Stimulated activated CD4-positive, alpha-beta T cell treated with anti-CD3 and anti-CD28 coated beads, Interleukin-15, amount 100 ng/mL, for 1 hour (primary cell): ENCODE data around the gene MTRF1L.
A peak's percentile ranks its signal among the peaks of the same experiment; 100 is the strongest.
"Not testable (repeated sequence)": the region's sequence is repeated elsewhere in the genome, so short reads cannot be mapped to it uniquely, and the experiment has no call there.

Source experiments
- DNase-seq, 2 donors: peaks; one replicate each; pipeline ENCODE4 v3.0.0-alpha.2; 2020; ENCODE audit warnings: low read depth in 1 of 2, low spot score in 1 of 2

The MTRF1L gene

DNA sequence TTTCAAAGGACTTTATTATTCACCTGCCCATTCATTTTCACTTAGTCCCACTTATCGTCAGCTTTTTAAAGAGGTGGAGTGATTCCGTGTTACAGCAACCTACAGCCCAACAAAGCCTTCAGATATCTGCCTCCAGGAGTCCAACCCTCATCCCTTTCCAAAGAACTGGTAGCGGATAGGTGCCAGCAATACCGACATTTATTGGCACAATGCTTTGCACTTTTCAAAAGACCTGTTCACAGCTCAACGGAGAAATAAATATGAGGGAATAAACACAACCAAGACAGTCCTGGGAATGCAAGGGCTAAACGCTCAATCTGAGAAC, 819 bp upstream of the MTRF1L start:
- DNase-seq: no peak

DNA sequence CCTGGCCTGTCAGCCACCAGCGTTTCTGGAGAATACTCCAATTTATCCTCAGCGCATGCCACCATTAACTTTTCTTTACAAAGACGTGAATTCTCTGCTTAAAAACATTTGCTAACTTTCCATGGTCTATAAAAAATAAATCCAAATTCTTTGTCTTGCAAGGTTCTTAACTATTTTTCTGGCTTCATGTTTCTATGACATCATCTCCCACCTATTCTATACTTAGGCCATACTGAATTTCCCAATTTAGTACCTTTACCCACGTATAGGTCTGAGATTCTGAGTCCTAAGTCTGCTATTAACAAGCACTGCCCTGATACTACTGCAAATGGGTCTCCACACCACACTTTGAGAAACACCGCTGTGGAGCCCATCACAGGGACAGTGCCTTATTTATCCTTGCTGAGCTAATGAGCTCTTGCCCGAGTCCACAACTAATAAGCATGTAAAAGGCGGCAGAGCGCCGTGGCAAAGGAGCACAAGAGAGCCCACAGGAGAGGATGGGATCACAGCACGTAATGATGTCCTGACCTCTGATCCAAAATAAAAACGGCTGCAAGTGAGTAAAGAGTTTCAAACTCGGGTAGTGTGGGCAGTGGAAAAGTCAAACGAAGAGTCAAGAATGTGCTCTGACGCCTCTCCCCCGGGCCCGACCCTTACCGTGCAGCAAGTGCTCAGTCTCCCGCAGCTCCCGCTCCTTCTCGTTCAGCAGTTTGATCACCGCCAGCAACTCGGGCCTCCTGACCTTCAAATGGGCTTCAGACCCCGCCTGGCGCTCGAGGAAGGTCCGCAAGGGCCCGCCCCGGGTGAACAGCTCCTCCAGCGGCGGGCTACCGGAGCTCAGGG, 519 bp downstream of the MTRF1L start:
- DNase-seq: no peak

DNA sequence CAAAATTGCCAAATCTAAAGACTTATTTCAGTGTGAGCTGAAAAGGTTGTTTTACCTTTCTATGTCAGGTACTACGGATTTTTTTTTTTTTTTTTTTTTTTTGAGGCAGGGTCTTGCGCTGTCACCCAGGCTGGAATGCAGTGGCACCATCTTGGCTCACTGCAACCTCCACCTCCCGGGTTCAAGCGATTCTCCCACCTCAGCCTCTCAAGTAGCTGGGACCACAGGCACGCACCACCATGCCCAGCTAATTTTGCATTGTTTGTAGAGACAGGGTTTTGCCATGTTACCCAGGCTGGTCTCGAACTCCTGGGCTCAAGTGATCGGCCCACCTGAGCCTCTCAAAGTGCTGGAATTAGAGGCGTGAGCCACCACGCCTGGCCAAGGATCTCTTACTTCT, 1.7 kb downstream of the MTRF1L start:
- not testable (repeated sequence) for DNase-seq

DNA sequence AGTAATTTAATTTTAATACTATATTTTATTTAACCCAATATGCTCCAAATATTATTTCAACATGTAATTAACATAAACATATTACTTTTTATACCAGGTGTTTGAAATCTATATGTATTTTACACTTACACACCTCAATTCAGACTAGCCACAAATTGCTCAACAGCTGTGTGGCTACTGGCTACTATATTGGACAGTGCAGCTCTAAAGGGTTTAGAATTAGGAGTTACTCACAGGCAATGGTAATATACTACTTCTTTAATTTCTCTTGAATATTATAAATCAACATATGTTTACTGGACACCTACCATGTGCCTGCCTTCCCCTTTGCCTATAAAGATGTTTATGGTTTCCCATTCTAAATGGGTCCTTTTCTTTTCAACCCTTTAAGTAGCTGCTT, 2.3 kb downstream of the MTRF1L start:
- no peak for DNase-seq

DNA sequence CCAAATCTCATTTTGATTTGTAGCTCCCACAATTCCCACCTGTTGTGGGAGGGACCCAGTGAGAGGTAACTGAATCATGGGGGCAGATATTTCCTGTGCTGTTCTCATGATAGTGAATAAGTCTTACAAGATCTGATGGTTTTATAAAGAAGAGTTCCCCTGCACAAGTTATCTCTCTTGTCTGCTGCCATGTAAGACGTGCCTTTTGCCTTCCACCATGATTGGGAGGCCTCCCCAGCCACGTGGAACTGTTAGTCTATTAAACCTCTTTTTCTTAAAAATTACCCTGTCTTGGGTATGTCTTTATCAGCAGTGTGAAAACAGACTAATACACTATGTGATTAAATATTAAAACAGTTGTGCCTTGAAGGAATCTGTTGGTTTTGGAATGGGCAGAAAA, 3.0 kb downstream of the MTRF1L start:
- not testable (repeated sequence) for DNase-seq

DNA sequence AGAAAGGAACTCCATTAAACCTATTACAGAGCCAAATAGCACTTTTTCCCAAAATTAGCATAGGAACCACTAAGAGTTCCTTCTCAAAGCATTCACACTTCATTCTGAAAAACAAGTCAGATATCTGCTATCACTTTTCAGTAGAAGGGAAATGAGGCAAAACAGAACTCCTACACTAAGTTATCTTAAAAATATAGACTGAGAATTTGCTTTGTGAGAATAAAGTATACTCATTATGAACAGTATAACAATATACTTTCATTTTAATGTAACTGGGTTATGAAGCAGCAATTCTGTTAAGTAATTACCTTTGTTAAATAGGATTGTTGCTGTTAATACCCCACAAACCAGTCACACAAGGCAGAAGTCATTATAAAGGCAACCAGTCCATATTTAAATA, 8.7 kb downstream of the MTRF1L start:
- no peak for DNase-seq

DNA sequence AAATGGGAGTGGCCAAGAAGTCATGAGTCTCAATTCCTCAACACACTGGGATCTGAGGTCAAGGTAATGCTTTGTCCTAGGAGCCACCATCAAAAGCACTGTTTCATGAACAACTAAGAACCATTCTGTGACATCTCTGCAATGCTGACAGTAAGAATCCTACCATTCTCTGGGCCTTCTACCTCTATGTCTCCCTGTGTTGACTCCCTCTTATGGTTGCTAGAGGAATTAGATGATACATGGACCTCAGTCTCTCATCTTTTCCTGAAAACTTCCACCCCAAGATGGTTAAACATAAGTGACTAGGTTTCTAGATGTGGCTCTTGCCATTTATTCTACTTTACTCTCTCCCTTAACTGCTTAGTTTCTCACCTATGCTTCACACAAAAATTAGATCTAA, 9.1 kb downstream of the MTRF1L start:
- DNase-seq: no peak

DNA sequence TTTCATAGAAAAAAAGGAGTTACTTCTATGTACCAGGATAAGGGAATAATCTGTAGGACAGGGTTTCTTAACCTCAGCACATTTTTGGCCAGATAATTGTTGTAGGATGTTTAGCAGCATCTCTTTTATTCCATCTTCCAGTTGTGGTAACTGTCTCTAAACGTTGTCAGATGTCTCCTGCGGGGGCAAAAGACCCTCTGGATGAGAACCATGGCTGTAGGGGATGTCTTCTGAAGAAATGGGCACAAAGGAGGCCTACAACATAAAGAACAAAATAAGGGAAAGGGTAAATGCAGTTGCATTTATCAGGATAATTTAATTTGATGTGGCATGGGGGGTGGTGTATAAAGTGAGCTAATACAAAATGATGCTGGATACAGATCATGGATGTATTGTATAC, 15.5 kb downstream of the MTRF1L start:
- no peak for DNase-seq

DNA sequence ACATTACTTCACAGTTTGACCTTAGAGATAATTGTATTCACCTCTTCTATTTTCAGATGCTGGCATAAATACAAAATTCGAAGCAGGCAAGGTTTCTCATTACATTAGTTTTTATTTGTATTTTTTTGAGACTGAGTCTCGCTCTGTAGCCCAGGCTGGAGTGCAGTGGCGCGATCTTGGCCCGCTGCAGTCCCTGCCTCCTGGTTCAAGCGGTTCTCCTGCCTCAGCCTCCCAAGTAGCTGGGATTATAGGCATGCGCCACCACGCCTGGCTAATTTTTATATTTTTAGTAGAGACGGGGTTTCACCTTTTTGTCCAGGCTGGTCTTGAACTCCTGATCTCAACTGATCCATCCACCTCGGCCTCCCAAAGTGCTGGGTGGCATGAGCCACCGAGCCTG, 17.2 kb downstream of the MTRF1L start:
- not testable (repeated sequence) for DNase-seq

DNA sequence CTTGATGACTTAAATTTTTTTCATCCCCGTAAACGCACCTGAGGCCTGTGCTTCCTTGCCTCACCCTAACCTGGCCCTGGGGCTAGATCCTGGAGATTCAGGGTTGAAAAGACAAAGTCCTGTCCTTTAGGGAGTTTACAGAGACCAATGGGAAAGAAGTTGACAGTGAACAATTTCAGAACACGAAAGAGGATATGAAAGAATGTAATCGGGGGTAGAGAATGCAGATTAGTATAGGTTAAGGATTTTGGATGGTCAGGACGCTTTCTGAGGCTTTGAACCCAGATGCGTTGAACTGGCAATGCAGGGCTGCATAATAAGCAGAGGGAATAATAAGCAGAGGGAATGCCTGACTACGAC, 18.0 kb downstream of the MTRF1L start:
- DNase-seq: no peak

DNA sequence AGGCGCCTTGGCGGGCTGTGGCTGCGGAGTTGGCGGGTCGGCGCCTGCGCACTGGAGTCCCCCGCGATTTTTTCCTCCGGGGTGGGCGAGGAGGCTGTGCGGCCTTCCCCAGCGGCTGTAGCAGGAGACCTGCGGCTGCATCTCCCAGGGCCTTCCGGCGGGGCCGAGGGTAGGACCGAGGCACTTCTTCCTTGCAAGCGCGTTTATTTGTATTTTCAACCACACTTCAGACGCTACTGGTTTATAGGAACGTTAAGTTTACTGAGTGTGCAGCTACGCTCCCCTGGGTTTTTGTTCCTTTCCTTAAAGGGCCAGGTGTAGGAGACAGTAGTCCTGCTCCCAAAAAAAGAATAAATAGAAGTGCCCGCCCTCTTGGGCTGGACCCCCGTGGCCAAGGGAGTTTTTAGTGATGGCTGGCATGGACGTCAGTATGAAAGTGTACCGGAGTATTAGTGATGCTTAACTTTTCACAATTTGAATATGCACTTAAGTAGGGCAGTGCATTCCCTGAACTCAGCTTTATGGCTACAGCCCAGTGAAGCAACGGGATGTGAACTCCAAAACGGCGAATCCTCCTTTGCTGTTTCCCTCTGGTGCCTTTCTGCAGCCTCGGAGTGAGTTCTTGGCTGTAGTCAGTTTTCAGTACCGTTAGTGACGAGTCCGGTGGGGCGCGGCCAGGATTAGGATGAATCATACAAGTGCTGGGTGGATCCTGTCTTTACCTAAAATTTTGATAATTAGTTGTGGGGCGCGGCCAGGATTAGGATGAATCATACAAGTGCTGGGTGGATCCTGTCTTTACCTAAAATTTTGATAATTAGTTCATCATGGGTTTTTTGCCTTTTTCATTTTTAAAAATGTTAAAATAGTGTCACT, 18.6 kb downstream of the MTRF1L start:
- peak; percentile 85 to 88 for DNase-seq

DNA sequence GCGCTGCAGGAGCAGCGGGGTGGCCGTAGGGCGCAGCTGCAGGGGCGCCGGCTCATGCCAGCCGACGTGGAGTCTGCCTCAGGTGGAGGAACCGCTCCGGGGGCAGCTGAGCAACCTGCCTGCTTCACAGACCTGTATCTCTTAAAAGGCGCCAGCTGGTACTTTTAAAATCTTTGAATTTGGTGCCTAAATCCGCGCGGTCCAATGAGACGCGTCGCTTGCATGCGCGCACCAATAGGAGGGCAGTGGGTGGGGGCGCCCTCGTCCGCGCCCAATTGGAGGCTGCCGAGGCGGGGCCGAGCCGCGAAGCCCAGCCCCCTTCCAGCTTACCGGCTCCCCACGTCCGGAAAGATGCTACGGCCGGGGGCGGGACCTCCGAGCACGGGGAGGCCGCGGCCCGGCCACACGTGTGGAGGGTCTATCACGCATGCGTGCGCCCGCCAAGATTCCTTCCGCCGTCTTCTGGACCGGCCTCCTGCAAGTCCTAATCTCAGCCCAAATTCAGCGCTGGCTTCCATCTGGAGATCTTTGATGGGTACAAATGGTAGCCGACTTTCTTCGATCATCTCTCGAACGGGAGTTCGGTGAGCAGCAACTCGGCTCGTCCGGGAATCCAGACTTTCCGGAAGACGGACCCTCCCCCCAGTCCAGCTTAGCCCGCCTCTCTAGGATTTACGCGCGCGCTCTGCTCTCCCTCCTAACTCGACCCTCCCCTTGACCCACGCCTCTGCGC, 19.4 kb downstream of the MTRF1L start, which contains the start of gene FBXO5:
Gene FBXO5 (minus strand): TSS at position 138 of the 733 bp plus-strand sequence. CDS start 82 bp downstream, at position 56.
- DNase-seq: peak; percentile 94 to 96

DNA sequence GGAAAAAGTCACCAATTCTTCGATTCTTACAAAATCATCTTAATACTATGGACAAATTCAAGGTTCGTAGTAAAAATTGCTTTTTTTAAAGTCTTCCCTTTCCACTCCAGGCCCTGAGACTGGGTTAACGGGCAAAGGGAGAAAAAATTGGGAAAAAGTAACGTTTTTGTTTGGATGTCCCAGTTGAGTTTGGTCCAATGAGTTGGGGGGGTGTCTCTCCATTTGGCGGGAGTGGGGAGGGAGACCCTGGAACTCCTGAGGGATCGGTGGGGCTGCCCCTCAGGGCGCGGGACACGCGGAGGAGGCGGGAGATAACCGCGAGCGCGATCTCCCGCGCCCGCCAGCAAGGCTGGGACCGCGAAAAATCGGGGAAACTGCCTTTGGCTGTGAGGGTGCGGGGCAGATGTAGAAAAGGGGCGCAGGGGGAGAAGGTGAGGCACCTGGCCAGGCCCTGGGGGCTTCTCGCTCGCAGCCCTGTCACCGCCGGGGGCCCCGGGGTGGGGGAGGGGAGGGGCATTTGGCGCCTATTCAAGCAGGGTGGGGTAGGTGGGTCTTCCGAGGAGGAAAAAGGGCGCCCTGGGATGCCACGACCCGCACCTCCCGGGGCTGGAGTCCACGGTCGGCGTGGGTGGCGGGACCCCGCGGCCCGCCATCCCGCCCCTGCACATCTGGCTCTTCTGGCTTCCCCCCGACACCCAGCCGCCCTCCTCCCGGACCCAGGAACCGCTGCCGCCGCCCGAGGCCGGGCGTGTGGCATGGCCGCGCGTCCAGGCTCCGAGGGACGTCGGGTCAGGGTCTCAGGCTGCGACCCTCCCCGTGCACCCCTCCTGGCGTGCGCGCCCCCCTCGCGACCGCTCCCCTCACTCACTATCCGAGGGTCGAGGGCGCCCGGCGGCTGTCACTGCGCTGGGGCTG, 20.3 kb downstream of the MTRF1L start:
- DNase-seq: no peak

DNA sequence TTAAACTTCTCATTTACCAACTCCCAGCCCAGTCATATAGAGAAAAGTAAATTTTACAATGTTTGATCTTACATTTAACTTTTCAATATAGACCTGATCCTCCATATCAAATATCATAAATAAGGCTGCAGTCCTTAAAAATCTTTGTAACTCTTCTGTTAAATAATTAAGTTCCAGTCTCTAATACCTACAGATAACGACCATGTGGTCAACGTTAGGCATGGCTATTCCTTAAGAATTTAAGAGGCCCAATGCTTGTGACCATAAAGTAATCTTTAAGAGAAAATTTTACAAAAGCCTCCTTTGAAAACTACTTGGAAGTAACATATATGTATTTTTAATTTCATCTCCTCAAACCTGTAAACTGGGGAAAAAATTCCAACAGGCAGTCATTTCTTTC, 21.3 kb downstream of the MTRF1L start:
- no peak for DNase-seq

DNA sequence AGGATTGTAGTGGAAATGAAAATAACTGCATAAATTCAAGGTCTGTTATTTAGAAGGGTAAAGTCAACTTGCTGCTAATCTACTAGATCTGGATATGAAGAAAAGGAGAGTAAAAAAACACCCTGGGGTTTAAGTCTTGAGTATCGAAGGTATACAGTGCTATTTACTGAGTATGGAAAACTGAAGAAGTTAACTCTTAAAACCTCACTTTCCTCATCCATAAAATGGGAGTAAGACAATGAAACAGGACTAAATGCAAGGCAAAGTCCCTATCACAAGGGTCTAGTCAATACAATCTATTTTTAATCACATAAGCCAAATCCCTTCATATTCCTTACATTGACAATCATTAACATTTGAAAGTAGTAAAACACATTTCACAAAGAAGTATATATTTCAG, 21.9 kb downstream of the MTRF1L start:
- DNase-seq: no peak

DNA sequence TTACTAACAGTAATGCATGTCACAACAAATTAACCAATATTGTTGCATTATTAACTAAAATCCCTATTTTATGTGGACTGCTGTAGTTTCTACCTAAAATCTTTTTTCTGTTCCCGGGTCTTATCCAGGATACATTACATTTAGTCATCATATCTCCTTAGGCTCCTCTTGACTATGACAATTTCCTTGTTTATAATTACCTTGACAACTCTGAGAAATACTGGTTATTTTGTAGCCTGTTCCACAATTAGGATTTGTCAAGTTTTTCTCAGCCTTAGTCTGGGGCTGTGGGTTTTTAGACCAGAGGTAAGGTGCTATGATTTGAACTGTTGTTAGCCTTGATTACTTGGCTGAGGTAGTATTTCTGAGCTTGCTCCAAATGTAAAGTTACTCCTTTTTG, 23.4 kb downstream of the MTRF1L start:
- DNase-seq: no peak

DNA sequence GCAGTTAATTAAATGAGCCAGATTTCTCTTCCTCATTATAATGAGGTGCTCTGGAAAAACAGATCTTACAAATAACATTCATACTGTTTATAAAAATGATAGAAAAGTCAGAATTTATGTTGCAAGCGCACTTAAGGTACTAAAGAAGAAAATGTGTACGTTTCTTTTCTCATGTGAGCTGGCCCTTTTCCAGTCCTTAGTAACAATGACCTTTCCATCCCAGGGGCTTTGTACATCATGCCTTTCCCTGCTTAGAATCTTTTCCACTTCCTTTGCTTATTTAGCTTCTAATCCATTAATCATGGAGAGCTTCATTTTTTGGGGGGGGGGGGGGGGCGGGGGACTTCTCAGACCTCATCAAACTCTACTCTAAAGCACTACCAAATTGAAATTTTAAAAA, 24.5 kb downstream of the MTRF1L start:
- no peak for DNase-seq

DNA sequence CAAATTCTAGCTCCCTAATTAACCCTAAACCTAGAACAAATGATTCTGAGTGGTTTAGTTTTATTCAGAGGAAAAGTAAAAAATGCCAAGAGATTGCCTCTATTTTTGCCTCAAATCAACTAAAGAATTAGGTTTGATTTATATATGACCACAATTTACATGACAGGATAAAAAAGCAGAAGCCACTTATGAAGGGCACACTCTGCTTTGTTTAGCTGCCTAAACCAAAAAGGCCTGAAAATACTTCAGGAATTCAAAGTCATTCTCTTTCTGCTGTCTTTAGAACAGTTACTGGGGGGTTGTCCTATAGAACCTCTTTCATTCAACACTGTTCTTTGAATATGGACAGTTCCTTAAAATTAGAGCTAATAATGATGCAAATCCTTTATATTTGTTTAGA, 25.0 kb downstream of the MTRF1L start:
- no peak for DNase-seq

DNA sequence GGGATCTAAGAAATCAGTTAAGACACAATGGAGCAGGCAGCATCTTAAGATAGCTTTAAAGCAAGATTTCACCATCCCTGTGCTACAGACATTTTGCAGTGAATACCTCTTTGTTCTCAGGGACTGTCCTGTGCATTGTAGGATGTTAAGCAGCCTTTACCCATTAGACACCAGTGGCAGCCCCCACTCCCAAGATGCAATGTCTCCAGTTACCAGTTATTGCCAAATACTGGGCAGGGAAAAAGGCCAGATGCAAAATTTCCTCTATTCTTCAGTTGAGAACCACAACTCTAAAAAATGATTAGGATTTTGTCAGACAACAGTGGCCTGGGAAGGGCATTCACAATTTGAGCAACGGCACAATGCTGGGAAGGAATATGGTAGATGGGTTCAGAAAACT, 25.8 kb downstream of the MTRF1L start:
- DNase-seq: no peak

DNA sequence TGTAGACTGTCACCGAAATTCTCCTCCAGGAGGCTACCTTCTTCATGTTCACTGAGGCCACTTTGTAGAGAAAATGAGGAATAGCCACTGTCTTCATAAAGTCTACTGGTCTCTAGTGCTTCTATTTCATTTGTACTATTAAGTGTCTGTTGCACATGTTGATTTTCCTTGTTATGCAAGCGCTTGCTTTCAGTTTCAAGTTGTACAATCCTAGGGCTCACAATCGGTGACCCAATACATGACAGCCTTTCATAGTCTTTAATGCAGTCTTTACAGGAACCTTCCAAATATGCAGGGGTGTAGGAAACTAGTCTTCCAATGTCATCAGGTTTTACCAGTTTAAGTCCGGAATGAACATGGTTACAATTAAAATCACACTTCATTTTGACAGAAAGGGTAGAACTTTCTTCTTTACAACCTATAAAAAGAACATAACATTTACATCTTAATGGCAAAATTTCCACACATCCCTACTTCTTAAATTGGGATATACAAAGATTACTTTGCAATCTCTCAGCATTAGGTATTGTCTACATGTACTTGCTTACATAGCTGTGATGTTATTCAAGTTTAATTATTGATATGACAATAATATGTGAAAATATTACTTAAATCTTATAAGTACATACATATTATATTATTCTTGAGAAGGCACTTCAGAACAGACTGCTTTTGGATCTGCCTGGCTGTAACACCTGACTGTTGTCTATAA, 27.1 kb downstream of the MTRF1L start:
- DNase-seq: no peak
